ENCODE data around the gene FAM89B.

DNA sequence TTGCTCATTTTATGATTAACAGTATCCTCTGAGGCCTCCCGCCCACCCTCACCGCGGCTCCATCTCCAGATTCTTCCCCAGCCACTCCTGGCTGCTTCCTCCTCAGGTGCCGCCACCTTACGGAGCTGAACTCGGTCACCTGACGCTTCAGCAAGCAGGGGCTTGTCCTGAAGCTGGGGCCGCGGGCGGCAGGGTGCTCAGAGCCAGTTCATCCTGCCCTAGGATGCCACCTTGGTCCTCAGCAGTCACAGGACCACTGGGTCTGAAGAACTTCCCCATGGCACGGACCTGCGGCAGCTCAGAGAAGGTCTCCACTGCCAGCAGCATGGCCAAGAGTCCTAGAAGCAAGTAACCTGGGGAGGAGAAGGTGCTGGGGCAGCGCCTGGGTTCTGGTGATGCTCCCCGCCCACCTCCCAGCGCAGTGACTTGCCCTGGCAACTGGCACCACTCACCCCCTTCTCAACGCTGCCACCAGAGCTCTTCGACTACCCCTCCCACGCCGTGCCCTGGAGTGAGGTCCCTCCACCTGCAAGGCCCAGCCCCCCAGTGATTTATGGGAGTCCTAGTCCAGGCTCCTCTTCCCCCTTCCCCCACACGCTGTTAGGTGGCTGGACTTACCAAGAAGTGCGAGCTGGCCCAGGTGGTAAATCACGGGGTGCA, 20.6 kb downstream of the FAM89B start:
- TF ChIP-seq POLR2AphosphoS5 (IDR thresholded peaks at IDR 0.05; ENCODE audit: low read depth, low read length) (no peak), FOXP2 (optimal IDR thresholded peaks at IDR 0.05; ENCODE audit: borderline replicate concordance, extremely low read depth, extremely low read length, insufficient read depth) (no peak), SIN3A (IDR thresholded peaks at IDR 0.05; ENCODE audit: borderline replicate concordance, insufficient read depth, low read length) (no peak)
- TF ChIP-seq, protein P1, sequence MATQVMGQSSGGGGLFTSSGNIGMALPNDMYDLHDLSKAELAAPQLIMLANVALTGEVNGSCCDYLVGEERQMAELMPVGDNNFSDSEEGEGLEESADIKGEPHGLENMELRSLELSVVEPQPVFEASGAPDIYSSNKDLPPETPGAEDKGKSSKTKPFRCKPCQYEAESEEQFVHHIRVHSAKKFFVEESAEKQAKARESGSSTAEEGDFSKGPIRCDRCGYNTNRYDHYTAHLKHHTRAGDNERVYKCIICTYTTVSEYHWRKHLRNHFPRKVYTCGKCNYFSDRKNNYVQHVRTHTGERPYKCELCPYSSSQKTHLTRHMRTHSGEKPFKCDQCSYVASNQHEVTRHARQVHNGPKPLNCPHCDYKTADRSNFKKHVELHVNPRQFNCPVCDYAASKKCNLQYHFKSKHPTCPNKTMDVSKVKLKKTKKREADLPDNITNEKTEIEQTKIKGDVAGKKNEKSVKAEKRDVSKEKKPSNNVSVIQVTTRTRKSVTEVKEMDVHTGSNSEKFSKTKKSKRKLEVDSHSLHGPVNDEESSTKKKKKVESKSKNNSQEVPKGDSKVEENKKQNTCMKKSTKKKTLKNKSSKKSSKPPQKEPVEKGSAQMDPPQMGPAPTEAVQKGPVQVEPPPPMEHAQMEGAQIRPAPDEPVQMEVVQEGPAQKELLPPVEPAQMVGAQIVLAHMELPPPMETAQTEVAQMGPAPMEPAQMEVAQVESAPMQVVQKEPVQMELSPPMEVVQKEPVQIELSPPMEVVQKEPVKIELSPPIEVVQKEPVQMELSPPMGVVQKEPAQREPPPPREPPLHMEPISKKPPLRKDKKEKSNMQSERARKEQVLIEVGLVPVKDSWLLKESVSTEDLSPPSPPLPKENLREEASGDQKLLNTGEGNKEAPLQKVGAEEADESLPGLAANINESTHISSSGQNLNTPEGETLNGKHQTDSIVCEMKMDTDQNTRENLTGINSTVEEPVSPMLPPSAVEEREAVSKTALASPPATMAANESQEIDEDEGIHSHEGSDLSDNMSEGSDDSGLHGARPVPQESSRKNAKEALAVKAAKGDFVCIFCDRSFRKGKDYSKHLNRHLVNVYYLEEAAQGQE (IDR thresholded peaks at IDR 0.05; ENCODE audit: insufficient read depth in 1 of 2, low read depth in 2 of 2, low read length in 2 of 2) = no peak
